Mammary epithelial cell (primary cell): ENCODE results near the gene DDX28.

ENCODE experiments used
- CTCF ChIP-seq, 2 donors: IDR thresholded peaks in 1 of 2; conservative IDR thresholded peaks in 1 of 2; 2 replicates each; pipeline ENCODE4 v1.5.1; 2011 to 2012; ENCODE audit warnings: inconsistent platforms in 2 of 2, low read length in 2 of 2, mild to moderate bottlenecking in 2 of 2, control low read depth in 1 of 2, low read depth in 1 of 2; ENCODE audit not compliant: insufficient read depth in 1 of 2; ENCODE audit errors: extremely low read depth in 1 of 2
- EZH2 ChIP-seq: IDR thresholded peaks from 2 replicates; pipeline ENCODE4 v1.6.1; 2012; ENCODE audit warnings: low read length, inconsistent platforms, borderline replicate concordance

GRCh38 chr16:68022728-68023537 is at the start of gene DDX28, which contains the start of gene DUS2:
- TF ChIP-seq CTCF (conservative IDR thresholded peaks at IDR 0.05 in 1 of 2, IDR thresholded peaks at IDR 0.05 in 1 of 2; ENCODE audit: extremely low read depth in 1 of 2, insufficient read depth in 1 of 2, low read depth in 1 of 2, low read length in 2 of 2) (peak in 1 of 2 donors; percentile 6), EZH2 (no peak)
